PC-3 (cell line): ENCODE data around the gene ETV5.

Experiments used
- EZH2 ChIP-seq: fragments of 300-600 bp; sonication (generic); IDR thresholded peaks from one replicate; pipeline ENCODE4 v1.6.1; 2017; ENCODE audit warnings: antibody characterized with exemption, mild to moderate bottlenecking, low read length; ENCODE audit not compliant: unreplicated experiment
- EZH2phosphoT487 ChIP-seq: fragments of 300-600 bp; sonication (generic); IDR thresholded peaks from 2 replicates; pipeline ENCODE4 v1.6.1; 2018; ENCODE audit warnings: mild to moderate bottlenecking, antibody characterized with exemption, low read length, borderline replicate concordance
- TF ChIP-seq, protein P1 (sequence below): fragments of 300-600 bp; sonication (generic); conservative IDR thresholded peaks from 2 replicates; pipeline ENCODE4 v1.5.1; 2017; ENCODE audit warnings: antibody characterized with exemption, low read depth, mild to moderate bottlenecking, low read length

DNA sequence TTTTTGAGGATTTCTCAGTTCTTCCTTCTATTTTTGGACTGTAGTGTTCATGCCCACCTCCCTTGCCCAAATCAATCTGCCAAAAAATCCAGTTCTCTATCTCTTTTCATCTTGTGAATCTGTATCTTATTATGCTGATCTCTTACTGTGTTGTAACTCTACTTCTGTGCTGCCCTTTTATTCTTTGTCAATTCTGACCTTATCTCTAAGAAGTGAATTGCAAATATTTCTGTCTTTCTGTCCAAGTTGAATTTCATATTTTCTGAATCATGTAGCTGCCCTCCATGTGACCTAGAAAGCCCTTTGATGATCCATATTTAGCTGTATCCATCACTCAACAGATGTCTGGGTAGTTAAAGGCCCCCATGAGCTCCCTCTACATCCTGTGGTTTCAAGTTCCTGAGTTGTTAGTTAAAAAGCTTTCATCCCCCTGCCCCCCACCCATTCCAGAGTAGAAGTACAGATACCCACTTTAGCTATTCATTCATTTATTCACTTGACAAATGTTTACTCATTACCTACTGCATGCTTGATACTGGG lies 33.6 kb upstream of the ETV5 start:
- TF ChIP-seq, protein P1, sequence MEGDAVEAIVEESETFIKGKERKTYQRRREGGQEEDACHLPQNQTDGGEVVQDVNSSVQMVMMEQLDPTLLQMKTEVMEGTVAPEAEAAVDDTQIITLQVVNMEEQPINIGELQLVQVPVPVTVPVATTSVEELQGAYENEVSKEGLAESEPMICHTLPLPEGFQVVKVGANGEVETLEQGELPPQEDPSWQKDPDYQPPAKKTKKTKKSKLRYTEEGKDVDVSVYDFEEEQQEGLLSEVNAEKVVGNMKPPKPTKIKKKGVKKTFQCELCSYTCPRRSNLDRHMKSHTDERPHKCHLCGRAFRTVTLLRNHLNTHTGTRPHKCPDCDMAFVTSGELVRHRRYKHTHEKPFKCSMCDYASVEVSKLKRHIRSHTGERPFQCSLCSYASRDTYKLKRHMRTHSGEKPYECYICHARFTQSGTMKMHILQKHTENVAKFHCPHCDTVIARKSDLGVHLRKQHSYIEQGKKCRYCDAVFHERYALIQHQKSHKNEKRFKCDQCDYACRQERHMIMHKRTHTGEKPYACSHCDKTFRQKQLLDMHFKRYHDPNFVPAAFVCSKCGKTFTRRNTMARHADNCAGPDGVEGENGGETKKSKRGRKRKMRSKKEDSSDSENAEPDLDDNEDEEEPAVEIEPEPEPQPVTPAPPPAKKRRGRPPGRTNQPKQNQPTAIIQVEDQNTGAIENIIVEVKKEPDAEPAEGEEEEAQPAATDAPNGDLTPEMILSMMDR = no peak
- TF ChIP-seq EZH2 (no peak), EZH2phosphoT487 (no peak)
